Left ventricle myocardium inferior (tissue), 1 donor: ENCODE results near the gene SQSTM1. TPM values are rescaled to one million over a fixed set of nuclear protein-coding genes. Genes with fewer than 3 reads are reported as not detected.

ENCODE experiments used
- DNase-seq: peaks from one replicate; pipeline ENCODE4 v3.0.0-alpha.2; 2020
- H3K27ac ChIP-seq: fragments of 200-600 bp; replicated peaks from 2 replicates; pipeline ENCODE4 v1.8.0; 2021
- H3K27me3 ChIP-seq: fragments of 200-600 bp; 2 replicates; pipeline ENCODE4 v1.8.0; 2021; ENCODE audit warnings: low read depth
- H3K36me3 ChIP-seq: fragments of 200-600 bp; 2 replicates; pipeline ENCODE4 v1.8.0; 2021
- H3K4me1 ChIP-seq: fragments of 200-600 bp; 2 replicates; pipeline ENCODE4 v1.8.0; 2021
- H3K4me3 ChIP-seq: fragments of 200-600 bp; 2 replicates; pipeline ENCODE4 v1.8.0; 2021; ENCODE audit warnings: mild to moderate bottlenecking, moderate library complexity
- H3K9me3 ChIP-seq: fragments of 200-600 bp; replicated peaks from 2 replicates; pipeline ENCODE4 v1.8.0; 2021
- intact Hi-C: fragments of 100-400 bp; cut with micrococcal nuclease; formaldehyde crosslinking; loops from one replicate; pipeline ENCODE4 v1.11.0; 2022
- total RNA-seq: library from RNA; stranded (reverse); fragmentation: NEBNext Ultra II Directional; extraction: Animal tissue kit (Norgen Biotek cat#: 25700); gene quantifications from one replicate; pipeline ENCODE4 v1.2.1, GENCODE V29; 2021
- TF ChIP-seq, protein P1 (sequence below): fragments of 200-600 bp; IDR thresholded peaks from 2 replicates; pipeline ENCODE4 v1.8.0; 2021; ENCODE audit warnings: antibody characterized with exemption, mild to moderate bottlenecking, borderline replicate concordance
- donor health status: DM: no; HTN: yes; CAD: no; lungs with severe emphysema.

Gene SQSTM1
- total RNA-seq, 1 donor from 2014 or later = 438 TPM

DNA sequence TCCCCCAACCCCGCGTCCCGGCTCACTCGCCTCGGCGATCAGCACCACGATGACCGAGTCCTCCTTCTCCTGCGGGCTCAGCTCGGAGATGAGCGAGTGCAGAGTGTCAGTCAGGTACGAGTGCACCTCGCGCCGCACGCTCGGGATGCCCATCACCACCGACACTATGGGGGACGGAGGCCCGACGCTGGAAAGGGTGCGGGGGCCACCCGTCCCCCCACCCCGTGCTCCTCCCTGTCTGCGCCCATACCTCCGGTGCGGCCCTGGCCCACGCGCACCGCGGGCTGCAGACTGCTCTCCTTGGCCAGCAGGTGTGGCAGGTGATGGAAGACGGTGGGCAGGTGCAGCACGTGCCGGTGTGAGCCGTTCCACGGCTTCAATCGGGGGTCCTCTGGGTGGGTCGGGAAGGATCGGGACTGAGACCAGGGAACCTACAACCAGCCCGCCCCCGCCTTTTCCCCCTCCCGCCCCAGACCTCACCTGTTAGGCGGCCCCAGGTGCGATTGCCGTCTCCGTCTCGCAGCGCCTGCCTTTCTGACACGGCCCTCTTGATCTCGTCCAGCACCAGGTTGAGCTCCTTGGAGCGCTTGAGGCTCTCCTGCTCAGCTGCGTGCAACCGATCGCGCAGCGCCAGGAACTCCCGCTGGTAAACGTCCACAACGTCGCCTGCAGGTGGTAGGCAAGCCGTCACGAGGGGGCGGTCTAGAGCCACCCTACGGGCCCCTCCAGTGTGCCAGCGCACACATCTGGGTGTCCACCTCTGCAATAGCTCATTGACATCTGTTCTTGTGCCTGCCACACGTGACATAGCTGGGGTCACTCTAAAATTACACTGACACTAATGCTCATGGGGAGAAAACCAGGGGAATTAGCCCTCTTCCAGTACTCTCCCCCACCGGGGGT lies 19.1 kb upstream of the SQSTM1 start:
- intact Hi-C loops = no loop called here
- H3K36me3 ChIP-seq = peaks cover 41% of the 10 kb centered on the region
- H3K9me3 ChIP-seq = no peaks in the 10 kb centered on the region
- no peaks in the 10 kb centered on the region for H3K27me3 ChIP-seq
- no peak overlapping the region for H3K27ac ChIP-seq
- H3K4me1 ChIP-seq = peaks cover 63% of the 10 kb centered on the region
- TF ChIP-seq, protein P1, sequence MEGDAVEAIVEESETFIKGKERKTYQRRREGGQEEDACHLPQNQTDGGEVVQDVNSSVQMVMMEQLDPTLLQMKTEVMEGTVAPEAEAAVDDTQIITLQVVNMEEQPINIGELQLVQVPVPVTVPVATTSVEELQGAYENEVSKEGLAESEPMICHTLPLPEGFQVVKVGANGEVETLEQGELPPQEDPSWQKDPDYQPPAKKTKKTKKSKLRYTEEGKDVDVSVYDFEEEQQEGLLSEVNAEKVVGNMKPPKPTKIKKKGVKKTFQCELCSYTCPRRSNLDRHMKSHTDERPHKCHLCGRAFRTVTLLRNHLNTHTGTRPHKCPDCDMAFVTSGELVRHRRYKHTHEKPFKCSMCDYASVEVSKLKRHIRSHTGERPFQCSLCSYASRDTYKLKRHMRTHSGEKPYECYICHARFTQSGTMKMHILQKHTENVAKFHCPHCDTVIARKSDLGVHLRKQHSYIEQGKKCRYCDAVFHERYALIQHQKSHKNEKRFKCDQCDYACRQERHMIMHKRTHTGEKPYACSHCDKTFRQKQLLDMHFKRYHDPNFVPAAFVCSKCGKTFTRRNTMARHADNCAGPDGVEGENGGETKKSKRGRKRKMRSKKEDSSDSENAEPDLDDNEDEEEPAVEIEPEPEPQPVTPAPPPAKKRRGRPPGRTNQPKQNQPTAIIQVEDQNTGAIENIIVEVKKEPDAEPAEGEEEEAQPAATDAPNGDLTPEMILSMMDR = peak; percentile 70
- no peak overlapping the region for H3K4me3 ChIP-seq
- peak; percentile 74 for DNase-seq

DNA sequence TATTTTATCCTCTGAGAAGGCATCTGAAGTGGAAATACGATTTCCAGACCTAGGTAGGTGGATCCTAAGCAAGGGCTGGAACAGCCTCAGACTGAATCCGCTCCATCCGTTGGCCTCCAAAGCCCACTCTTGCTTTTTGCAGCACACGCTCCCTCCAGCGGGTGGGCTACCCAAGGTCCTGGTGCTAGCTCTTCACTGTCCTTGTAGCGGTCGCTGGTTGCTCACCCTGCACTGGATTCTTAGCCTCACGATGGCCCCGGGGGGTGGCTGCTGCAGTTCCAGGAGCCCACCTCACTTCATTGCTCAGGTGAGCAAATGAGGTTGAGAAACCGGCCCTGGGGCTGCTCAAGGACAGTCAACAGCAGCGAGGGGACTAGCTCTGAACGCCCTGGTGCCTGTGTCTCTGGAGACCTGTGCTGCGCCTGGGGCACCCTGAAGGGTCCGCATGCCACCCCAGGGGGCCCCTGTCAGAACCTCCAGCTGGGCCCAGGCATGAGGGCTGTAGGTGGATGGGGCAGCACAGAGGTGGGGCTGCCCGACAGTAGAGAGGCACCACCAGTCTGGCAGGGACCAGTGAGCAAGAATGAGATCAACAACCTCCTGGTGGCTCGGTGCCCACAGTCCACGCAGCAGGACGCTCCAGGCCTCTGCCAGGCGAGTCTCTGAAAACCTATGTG lies 18.4 kb upstream of the SQSTM1 start:
- DNase-seq = no peak
- no peaks in the 10 kb centered on the region for H3K9me3 ChIP-seq
- H3K4me1 ChIP-seq = peaks cover 60% of the 10 kb centered on the region
- peaks cover 39% of the 10 kb centered on the region for H3K36me3 ChIP-seq
- H3K27ac ChIP-seq = no peak overlapping the region
- no peak overlapping the region for H3K4me3 ChIP-seq
- TF ChIP-seq, protein P1 = no peak
- no peaks in the 10 kb centered on the region for H3K27me3 ChIP-seq
- intact Hi-C loops = no loop called here

DNA sequence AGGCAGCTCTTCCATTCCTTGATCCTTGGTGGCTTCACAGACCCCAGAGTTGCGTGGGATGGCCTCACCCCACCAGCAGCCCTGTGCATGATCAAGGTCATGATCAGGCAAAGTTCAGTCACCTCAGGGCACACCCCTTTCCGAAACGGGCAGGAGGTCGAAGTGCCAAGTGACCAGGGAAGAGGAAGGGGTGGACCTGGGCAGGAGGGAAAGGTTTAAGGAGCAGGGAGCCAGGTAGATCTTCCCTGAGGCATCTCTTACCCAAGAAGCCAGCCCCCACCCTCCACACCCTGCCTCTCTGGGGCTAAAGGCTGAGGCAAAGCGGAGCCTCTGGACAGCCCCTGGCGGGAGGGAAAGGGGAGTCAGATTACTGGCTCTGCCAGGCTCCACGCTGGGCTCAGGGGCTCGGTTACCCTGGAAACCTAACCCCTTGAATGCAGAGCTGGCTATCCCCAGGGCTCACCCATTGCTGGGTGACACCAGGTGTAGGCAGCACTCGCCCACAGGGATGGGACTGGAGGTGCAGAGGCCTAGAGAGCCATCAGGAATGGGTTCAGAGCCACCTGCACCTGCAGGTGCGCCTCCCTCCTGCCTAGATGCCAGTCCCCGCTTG lies 17.6 kb upstream of the SQSTM1 start:
- peaks cover 63% of the 10 kb centered on the region for H3K4me1 ChIP-seq
- no peak for DNase-seq
- no peak overlapping the region for H3K4me3 ChIP-seq
- H3K36me3 ChIP-seq = peaks cover 32% of the 10 kb centered on the region
- no peak overlapping the region for H3K27ac ChIP-seq
- intact Hi-C loops = no loop called here
- no peaks in the 10 kb centered on the region for H3K27me3 ChIP-seq
- TF ChIP-seq, protein P1 = no peak
- H3K9me3 ChIP-seq = no peaks in the 10 kb centered on the region

DNA sequence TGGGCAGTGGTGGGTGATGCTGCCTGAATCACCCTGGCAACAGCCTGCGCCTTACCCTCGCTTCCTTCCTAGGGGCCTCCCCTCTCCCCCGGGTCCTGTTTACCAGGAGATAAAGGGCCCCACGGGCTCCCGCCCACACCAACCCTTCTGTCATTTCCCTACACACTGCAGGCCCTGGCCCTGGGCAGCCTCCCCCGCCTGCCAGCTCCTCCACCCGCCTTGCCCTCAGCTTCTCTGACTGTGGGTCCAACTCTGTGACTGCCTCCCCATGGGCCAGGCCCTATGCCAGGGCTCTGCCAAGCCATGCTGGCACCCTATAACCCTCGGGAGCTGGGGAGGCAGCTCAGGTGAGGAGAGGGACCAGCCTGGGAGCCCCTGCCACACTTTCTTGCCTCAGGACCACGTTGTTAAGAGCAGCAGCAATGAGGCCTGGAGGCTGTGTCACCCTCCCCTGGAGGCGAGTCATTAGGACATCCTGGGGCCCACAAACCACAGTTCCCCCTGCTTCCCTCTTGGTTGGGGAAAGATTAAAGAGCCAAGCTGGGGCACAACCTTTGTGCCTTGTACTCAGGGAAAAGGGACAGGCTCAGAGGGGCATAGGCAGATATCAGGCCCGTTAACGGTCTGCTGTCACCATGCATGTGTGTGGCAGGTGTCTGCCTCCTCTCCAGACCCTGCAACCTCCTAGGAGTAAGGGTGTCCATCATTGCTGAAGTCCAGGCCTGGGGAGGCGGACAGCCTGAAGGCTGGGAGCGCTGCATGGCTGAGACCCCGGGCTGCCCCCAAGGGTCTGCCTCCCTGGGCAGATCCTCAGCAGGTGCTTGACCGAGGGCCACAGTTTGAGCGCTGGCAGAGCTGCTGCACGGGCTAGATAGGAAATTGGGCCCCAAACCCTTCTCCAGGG lies 16.8 kb upstream of the SQSTM1 start:
- intact Hi-C loops = no loop called here
- H3K27me3 ChIP-seq = no peaks in the 10 kb centered on the region
- H3K36me3 ChIP-seq = peaks cover 23% of the 10 kb centered on the region
- TF ChIP-seq, protein P1 = no peak
- no peak overlapping the region for H3K4me3 ChIP-seq
- no peak for DNase-seq
- no peak overlapping the region for H3K27ac ChIP-seq
- H3K4me1 ChIP-seq = peaks cover 63% of the 10 kb centered on the region
- no peaks in the 10 kb centered on the region for H3K9me3 ChIP-seq

DNA sequence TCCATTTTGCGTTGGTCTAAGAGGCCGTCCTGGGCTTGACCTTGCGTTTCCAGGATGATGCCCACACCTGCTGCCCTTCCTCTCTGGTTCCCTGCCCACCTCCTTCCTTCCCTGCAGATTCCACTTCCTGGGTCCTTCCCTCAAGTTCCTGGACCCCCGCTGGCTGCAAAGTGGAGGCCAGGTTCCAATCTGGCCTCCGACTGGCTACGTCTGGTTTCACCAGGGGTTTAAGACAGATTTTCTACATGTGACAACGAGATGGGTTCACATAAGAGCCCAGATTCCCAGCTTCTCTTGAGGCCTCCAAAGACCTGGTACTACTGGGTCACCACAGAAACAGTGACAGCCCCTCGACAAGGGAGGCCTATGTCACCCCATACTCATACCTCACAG lies 16.2 kb upstream of the SQSTM1 start:
- Histone ChIP-seq H3K4me3 (peak overlapping the region; percentile 94), H3K4me1 (peaks cover 63% of the 10 kb centered on the region), H3K27ac (peak overlapping the region; percentile 95), H3K27me3 (no peaks in the 10 kb centered on the region), H3K36me3 (peaks cover 17% of the 10 kb centered on the region), H3K9me3 (no peaks in the 10 kb centered on the region)
- intact Hi-C loops = no loop called here
- TF ChIP-seq, protein P1 = no peak
- no peak for DNase-seq
